T-helper 9 cell (primary cell): Measurements from ENCODE around the gene IFT57.

Experiments used
- DNase-seq: peaks from one replicate; pipeline ENCODE4 v3.0.0-alpha.2; 2020

The IFT57 gene

DNA sequence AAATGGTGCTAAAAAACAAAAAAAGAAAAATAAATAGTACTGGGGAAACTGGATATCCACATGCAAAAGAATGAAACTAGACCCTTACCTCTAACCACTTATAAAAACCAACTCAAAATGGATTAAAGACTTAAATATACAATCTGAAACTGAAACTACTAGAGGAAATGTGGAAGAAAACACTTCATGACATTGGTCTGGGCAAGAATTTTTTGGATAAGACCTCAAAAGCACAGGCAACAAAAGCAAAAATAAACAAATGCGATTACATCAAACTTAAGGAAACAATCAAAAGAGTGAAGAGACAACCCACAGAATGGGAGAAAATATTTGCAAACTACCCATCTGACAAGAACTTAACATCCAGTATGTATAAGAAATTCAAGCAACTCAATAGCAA, 6.4 kb downstream of the IFT57 start:
- DNase-seq: no peak

DNA sequence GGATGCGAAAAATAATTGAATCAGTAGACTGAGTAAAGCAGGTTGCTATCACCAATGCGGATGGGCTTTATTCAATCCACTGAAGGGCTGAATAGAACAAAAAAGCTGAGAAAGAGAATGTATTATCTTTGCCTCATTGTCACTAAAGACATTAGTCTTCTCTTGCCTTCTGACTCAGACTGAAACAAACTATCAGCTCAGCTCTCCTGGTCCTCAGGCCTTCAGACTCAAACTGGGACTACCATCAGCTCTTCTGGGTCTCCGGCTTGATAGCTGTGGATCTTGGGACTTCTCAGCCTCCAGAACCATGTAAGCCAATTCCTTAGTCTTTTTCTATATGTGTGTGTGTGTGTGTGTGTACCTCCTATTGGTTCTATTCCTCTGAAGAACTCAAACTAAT, 12.6 kb downstream of the IFT57 start:
- no peak for DNase-seq

- DNase-seq: no peak
Observed at GRCh38 chr3:108208831-108209230, 13.4 kb downstream of the IFT57 start.

DNA sequence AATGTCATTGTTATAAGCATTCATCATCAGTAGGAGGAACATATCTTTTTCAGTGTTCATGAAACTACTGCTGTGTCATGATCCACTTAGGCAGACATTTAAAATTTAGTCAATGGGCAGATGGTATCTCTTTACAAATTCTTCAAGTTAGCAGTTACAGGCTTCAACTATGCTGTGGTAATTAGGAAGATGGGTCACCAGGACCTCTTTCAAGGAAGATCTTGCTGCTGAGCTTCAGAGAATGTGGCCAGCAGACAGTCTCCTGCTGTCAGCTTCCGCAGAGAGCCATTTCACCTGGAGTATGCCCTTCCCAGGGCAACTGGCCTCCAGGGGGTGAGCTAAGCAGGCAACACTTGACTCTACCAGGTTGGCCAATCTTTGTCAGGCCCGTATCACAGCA, 19.4 kb downstream of the IFT57 start:
- no peak for DNase-seq

DNA sequence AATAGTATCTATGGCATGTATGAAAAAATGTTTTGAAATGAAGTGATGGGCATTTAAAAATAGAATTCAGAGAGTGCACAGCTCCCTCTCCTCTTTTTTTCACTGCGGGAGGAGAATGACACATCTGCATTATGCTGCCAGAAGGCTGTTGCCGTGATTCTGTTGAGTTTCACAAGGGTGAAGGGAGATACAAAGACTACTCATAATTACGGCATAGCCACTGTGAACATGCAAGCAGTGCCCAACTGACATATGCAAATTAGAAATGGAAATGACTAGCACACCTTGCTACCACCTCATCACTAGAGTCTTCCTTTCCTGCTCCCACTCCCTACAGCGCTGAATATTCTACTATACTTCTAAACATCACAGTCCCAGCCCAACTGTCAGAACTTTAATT, 20.1 kb downstream of the IFT57 start:
- DNase-seq: no peak

DNA sequence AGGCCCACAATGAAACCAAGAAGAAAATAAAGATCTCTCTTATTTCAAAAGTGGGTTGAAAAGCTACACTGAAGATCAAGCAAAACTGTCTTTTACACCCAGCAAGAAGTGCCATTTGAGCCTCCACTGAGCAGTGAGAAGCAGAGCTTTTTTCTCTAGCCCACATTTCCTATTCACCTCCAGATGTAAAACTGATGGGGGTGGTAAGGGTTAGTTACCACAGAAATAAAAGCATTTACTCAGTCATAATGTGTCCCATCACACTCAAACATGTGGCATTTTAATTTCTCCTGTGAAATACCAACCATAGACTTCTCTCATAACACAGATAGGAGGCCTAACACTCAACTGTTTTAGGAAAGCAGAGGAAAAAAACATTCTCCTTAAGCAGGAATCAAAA, 21.0 kb downstream of the IFT57 start:
- no peak for DNase-seq

GRCh38 chr3:108200578-108200977, 21.6 kb downstream of the IFT57 start:
- DNase-seq: no peak

- DNase-seq: no peak
Observed at GRCh38 chr3:108200024-108200423, 22.2 kb downstream of the IFT57 start.

- DNase-seq: no peak
Observed at GRCh38 chr3:108191394-108191793, 30.8 kb downstream of the IFT57 start.

DNA sequence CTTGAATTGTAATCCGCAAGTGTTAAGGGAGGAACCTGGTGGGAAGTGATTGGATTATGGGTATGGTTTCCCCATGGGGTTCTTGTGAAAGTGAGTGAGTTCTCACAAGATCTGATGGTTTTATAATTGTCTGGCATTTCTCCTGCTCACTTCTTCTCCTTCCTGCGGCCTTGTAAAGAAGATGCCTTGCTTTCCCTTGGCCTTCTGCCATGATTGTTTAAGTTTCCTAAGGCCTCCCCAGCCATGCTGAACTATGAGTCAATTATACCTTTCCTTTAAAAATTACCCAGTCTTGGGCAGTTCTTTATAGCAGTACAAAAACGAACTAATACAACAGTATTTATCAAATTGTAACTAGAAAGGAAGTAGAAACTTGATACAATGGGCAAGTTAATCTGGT, 31.9 kb downstream of the IFT57 start:
- DNase-seq: no peak

GRCh38 chr3:108189440-108189839, 32.8 kb downstream of the IFT57 start:
- no peak for DNase-seq

- no peak for DNase-seq
Observed at GRCh38 chr3:108185536-108185935, 36.7 kb downstream of the IFT57 start.

DNA sequence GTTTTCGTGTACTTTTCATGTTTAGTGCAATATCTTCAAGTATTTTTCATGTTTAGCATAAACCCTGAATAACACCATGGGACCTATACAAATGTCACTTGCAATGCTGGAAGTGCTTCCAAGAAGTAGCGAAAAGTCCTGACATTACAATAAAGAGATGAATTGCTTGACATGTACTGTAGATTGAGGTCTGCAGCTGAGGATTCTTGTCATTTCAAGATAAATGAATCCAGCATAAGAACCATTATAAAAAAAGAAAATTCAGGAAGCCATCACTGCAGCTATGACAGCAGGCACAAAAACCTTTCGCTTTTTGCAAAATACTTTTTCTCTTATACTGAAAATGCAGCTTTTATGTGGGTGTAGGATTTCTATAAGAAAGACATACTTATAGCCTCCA, 37.4 kb downstream of the IFT57 start:
- no peak for DNase-seq

GRCh38 chr3:108183971-108184370, 38.3 kb downstream of the IFT57 start:
- DNase-seq: no peak

- no peak for DNase-seq
Observed at GRCh38 chr3:108183181-108183580, 39.0 kb downstream of the IFT57 start.

GRCh38 chr3:108182339-108182738, 39.9 kb downstream of the IFT57 start:
- DNase-seq: no peak

DNA sequence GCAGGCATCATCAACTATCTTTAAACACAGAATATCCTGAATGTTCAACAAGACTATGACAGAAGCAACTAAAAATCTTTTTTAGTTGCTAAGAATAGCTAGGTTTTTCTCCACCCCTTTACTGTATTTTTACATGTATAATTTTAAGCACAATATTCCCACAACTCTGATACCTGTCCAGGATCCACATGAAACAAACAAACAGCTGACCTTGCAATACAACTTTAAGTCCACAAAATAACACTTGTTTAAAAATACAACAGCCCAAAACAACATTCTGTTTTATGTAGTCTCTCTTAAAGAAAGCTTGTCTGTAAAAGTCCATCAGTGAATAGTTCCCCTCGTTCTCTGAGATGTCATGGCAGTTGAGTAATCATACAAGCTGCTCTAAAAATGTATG, 41.1 kb downstream of the IFT57 start:
- DNase-seq: no peak

DNA sequence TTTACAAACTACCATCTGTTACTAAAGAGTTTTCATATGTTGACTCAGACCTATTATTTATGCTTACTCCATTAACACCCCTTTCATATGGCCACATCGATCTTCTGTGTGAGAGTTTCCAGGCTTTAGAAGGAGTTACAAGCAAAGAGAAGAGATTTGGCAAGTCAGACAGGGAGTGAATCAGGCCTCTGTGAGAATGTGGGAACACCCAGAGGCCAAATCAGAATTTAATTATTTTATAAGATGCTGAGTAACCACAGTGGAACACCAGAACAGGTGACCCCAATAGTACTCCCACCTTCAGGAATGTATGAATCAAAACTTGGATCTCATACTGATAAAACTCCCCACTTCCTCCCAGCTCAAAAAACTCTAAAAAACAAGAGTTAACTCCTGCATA, 42.0 kb downstream of the IFT57 start:
- DNase-seq: no peak

- DNase-seq: no peak
Observed at GRCh38 chr3:108178676-108179075, 43.5 kb downstream of the IFT57 start.

- no peak for DNase-seq
Observed at GRCh38 chr3:108177536-108177935, 44.7 kb downstream of the IFT57 start.

DNA sequence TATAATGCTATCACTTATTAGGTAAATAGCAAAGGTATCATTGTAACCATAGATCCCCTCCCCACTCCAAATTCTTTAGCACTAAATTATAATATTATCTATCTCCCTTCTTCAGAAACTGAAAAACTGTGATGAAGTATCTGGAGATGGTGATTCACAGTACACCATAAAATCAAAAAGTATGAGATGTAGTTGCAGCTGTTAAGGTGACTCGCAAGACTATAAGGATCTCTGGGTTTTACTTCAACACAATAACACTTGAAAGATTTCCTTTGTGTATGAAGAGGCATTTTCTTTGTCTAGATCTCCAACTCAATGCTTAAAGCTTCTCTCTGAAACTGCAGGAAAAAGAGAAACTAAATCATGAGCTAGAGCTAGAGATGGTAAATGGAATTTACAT, 46.9 kb downstream of the IFT57 start:
- DNase-seq: no peak

DNA sequence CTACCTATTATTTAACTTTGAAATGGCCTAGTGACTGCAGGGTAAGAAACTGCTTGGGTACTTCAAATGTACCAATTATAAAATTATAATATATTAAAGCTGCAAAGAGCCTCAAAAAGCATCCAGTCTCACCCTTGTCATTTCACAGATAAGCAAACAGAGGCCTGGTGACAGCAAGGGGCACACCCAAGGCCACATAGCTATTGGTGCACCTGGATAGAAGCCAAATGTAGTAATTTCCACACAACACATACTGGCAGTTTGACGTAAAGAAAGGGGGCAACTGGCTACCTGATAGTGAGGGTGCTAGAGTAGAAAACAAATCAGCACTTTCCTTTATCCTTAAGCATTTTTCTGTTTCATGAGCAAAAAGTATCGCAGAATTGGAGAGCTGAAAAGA, 51.1 kb downstream of the IFT57 start:
- DNase-seq: no peak

- DNase-seq: no peak
Observed at GRCh38 chr3:108164391-108164790, 57.8 kb downstream of the IFT57 start.

- no peak for DNase-seq
Observed at GRCh38 chr3:108159865-108160264, 62.4 kb downstream of the IFT57 start.

GRCh38 chr3:108159105-108159504, 63.1 kb downstream of the IFT57 start:
- DNase-seq: no peak

- DNase-seq: no peak
Observed at GRCh38 chr3:108158251-108158650, 64.0 kb downstream of the IFT57 start.
